HCT116 (cell line): ENCODE measurements around the gene IZUMO4. TPM values are rescaled to one million over a fixed set of nuclear protein-coding genes. Genes with fewer than 3 reads are reported as not detected.

ENCODE experiments used
- ATAC-seq: fragments of 200-7000 bp; cut with Tn5 transposase; 2 replicates; pipeline ENCODE4 v1.9.1; 2020; ENCODE audit warnings: mild to moderate bottlenecking, moderate library complexity
- BruUV-seq: library from RNA; stranded (reverse); fragments of 400-500 nt; replicated peaks from 2 replicates; lab custom pipeline; 2021; lab: Mats Ljungman, UMichigan
- CTCF ChIA-PET: fragments of 300-600 bp; sonication (Branson Sonifier 250); formaldehyde crosslinking; loops from one replicate; lab custom pipeline; 2021; ENCODE audit warnings: antibody characterized with exemption; lab: Charles Lee
- POLR2A ChIA-PET: fragments of 300-600, 350-600 bp; sonication (Branson Sonifier 250); formaldehyde crosslinking; loops from one replicate; lab custom pipeline; 2021; ENCODE audit warnings: antibody characterized with exemption; lab: Charles Lee
- RAD21 ChIA-PET, 2 experiments: fragments of 300-600 bp; sonication (Branson Sonifier 250); formaldehyde crosslinking; loops; one replicate each; lab custom pipeline; 2023; ENCODE audit warnings: low total read pairs in 2 of 2; ENCODE audit not compliant: uncharacterized antibody in 2 of 2, unreplicated experiment in 2 of 2, low non-redundant PET in 1 of 2; lab: Charles Lee
- DNase-seq: peaks from one replicate; pipeline ENCODE4 v3.0.0-alpha.2; 2010; ENCODE audit warnings: low read depth, low spot score
- H2AFZ ChIP-seq: fragments of 200-600 bp; shearing (Covaris generic), sonication (generic); 2 replicates; pipeline ENCODE4 v1.6.1; 2017; ENCODE audit warnings: low read depth, mixed run types, mixed read lengths, antibody characterized with exemption, low read length; ENCODE audit not compliant: poor library complexity, severe bottlenecking
- H3K27ac ChIP-seq: 2 replicates; pipeline ENCODE4 v1.5.1; 2012; ENCODE audit warnings: low read depth, low read length
- H3K27me3 ChIP-seq: fragments of 200-600 bp; sonication (generic); 2 replicates; pipeline ENCODE4 v1.6.1; 2016; ENCODE audit warnings: mixed run types, low read length, mixed read lengths; ENCODE audit not compliant: insufficient read depth
- H3K36me3 ChIP-seq, 2 experiments: fragments of 200-500 bp in 1 of 2; fragments of 200-600 bp in 1 of 2; sonication (Bioruptor generic) in 1 of 2; sonication (generic) in 1 of 2; 2 replicates each; pipeline versions ENCODE4 v1.5.1 to v1.6.1; 2014 to 2016; ENCODE audit warnings: low read length in 2 of 2, inconsistent platforms in 1 of 2, mixed read lengths in 1 of 2, mixed run types in 1 of 2; ENCODE audit not compliant: insufficient read depth in 2 of 2, control insufficient read depth in 1 of 2
- H3K4me1 ChIP-seq, 2 experiments: fragments of 200-600 bp in 1 of 2; sonication (generic) in 1 of 2; 2 replicates each; pipeline versions ENCODE4 v1.5.1 to v1.6.1; 2012 to 2017; ENCODE audit warnings: low read length in 2 of 2, inconsistent platforms in 1 of 2, mild to moderate bottlenecking in 1 of 2, mixed read lengths in 1 of 2, mixed run types in 1 of 2, moderate library complexity in 1 of 2; ENCODE audit not compliant: insufficient read depth in 2 of 2, control insufficient read depth in 1 of 2
- H3K4me2 ChIP-seq: fragments of 200-600 bp; sonication (generic); 2 replicates; pipeline ENCODE4 v1.6.1; 2017; ENCODE audit warnings: mixed run types, low read length, mixed read lengths
- H3K4me3 ChIP-seq, 2 experiments: fragments of 200-600 bp in 1 of 2; sonication (generic) in 1 of 2; replicated peaks in 1 of 2; 2 replicates each; pipeline ENCODE4 v1.5.1; 2011 to 2016; ENCODE audit warnings: low read length in 2 of 2, control low read depth in 1 of 2, low read depth in 1 of 2, mild to moderate bottlenecking in 1 of 2, mixed read lengths in 1 of 2, mixed run types in 1 of 2
- H3K79me2 ChIP-seq: fragments of 200-600 bp; sonication (generic); 2 replicates; pipeline ENCODE4 v1.6.1; 2017; ENCODE audit warnings: mild to moderate bottlenecking, mixed run types, low read length, moderate library complexity, mixed read lengths; ENCODE audit not compliant: insufficient read depth
- H3K9ac ChIP-seq: fragments of 200-600 bp; sonication (generic); 2 replicates; pipeline ENCODE4 v1.6.1; 2016; ENCODE audit warnings: low read length, mixed read lengths
- H3K9me2 ChIP-seq: fragments of 200-600 bp; sonication (generic), shearing (Covaris generic); 2 replicates; pipeline ENCODE4 v1.6.1; 2017; ENCODE audit warnings: mixed run types, mild to moderate bottlenecking, moderate library complexity; ENCODE audit not compliant: insufficient read depth
- H3K9me3 ChIP-seq, 2 experiments: fragments of 200-500 bp in 1 of 2; fragments of 200-600 bp in 1 of 2; sonication (Bioruptor generic) in 1 of 2; sonication (generic) in 1 of 2; 2 replicates each; pipeline ENCODE4 v1.6.1; 2014 to 2017; ENCODE audit warnings: low read length in 2 of 2, mixed read lengths in 2 of 2, inconsistent platforms in 1 of 2, low read depth in 1 of 2, mild to moderate bottlenecking in 1 of 2, mixed run types in 1 of 2, moderate library complexity in 1 of 2; ENCODE audit not compliant: control insufficient read depth in 1 of 2, insufficient read depth in 1 of 2
- H4K20me1 ChIP-seq: fragments of 200-600 bp; sonication (generic), shearing (Covaris generic); 2 replicates; pipeline ENCODE4 v1.6.1; 2017; ENCODE audit warnings: mixed run types, mild to moderate bottlenecking, moderate library complexity; ENCODE audit not compliant: insufficient read depth
- CBX3 ChIP-seq: IDR thresholded peaks from 2 replicates; pipeline ENCODE4 v1.6.1; 2012; ENCODE audit warnings: low read depth
- CEBPB ChIP-seq: IDR thresholded peaks from 2 replicates; pipeline ENCODE4 v1.6.1; 2012; ENCODE audit warnings: low read depth
- EZH2 ChIP-seq: fragments of 200-600 bp; sonication (generic); IDR thresholded peaks from 2 replicates; pipeline ENCODE4 v1.6.1; 2017; ENCODE audit warnings: antibody characterized with exemption, mixed run types
- POLR2A ChIP-seq: IDR thresholded peaks from 2 replicates; pipeline ENCODE4 v1.7.0; 2011; ENCODE audit warnings: borderline replicate concordance; ENCODE audit not compliant: insufficient read depth, insufficient read length; ENCODE audit errors: extremely low read depth
- RAD21 ChIP-seq: IDR thresholded peaks from 2 replicates; pipeline ENCODE4 v1.6.1; 2012; ENCODE audit warnings: low read depth, mild to moderate bottlenecking
- YY1 ChIP-seq: IDR thresholded peaks from 2 replicates; pipeline ENCODE4 v1.6.1; 2011; ENCODE audit warnings: low read length, low read depth, moderate library complexity, mild to moderate bottlenecking; ENCODE audit not compliant: insufficient replicate concordance; ENCODE audit errors: extremely low read depth
- ZFX ChIP-seq: fragments of 450-650 bp; IDR thresholded peaks from 2 replicates; pipeline ENCODE4 v1.6.1; 2017
- ZNF274 ChIP-seq: fragments of 200-500 bp; sonication (Bioruptor generic); IDR thresholded peaks from 2 replicates; pipeline ENCODE4 v1.6.1; 2014; ENCODE audit warnings: mild to moderate bottlenecking, low read depth, low read length, inconsistent platforms
- intact Hi-C: fragments of 100-400 bp; cut with micrococcal nuclease; formaldehyde crosslinking; loops from 2 replicates; pipeline ENCODE4 v1.10.0; 2022
- total RNA-seq: library from RNA; stranded (reverse); gene quantifications from one replicate; pipeline ENCODE4 v1.2.1, GENCODE V29; 2021; ENCODE audit not compliant: unreplicated experiment
- TF ChIP-seq, protein P1 (sequence below): IDR thresholded peaks from 2 replicates; pipeline ENCODE4 v1.6.1; 2012; ENCODE audit warnings: low read depth
- TF ChIP-seq, protein P2 (sequence below): IDR thresholded peaks from 2 replicates; pipeline ENCODE4 v1.6.1; 2012
- TF ChIP-seq, protein P3 (sequence below): IDR thresholded peaks from 2 replicates; pipeline ENCODE4 v1.6.1; 2012

The IZUMO4 gene
- total RNA-seq, 1 experiment from 2014 or later = 6.1 TPM

DNA sequence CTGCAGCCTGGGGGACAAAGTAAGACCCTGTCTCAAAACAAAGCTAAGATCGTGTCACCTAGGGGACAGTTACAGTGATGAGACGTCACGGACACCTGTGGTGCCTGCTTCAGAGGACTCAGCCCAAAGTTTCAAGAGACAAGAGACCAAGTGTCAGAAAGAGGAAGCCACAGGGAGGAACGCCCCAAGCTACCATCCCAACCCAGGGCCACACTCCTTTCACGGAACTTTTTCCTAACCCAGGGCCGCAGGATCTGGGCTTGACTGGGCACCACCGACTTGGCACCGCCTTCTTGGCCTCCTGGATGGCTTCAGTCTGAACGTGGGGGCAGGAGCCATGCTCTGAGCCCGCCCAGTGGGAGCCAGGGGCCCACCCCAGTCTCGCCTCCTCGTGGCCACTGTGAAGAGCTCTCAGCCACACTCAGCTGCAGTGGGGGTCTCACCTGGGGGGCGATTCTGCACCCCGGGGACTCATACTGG is 9.1 kb upstream of the IZUMO4 start:
- no peaks in the 10 kb centered on the region for H3K9me2 ChIP-seq
- TF ChIP-seq ZFX = no peak
- TF ChIP-seq RAD21 = no peak
- no peak for TF ChIP-seq ZNF274
- TF ChIP-seq, protein P1, sequence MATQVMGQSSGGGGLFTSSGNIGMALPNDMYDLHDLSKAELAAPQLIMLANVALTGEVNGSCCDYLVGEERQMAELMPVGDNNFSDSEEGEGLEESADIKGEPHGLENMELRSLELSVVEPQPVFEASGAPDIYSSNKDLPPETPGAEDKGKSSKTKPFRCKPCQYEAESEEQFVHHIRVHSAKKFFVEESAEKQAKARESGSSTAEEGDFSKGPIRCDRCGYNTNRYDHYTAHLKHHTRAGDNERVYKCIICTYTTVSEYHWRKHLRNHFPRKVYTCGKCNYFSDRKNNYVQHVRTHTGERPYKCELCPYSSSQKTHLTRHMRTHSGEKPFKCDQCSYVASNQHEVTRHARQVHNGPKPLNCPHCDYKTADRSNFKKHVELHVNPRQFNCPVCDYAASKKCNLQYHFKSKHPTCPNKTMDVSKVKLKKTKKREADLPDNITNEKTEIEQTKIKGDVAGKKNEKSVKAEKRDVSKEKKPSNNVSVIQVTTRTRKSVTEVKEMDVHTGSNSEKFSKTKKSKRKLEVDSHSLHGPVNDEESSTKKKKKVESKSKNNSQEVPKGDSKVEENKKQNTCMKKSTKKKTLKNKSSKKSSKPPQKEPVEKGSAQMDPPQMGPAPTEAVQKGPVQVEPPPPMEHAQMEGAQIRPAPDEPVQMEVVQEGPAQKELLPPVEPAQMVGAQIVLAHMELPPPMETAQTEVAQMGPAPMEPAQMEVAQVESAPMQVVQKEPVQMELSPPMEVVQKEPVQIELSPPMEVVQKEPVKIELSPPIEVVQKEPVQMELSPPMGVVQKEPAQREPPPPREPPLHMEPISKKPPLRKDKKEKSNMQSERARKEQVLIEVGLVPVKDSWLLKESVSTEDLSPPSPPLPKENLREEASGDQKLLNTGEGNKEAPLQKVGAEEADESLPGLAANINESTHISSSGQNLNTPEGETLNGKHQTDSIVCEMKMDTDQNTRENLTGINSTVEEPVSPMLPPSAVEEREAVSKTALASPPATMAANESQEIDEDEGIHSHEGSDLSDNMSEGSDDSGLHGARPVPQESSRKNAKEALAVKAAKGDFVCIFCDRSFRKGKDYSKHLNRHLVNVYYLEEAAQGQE = no peak
- TF ChIP-seq EZH2 = no peak
- TF ChIP-seq, protein P2, sequence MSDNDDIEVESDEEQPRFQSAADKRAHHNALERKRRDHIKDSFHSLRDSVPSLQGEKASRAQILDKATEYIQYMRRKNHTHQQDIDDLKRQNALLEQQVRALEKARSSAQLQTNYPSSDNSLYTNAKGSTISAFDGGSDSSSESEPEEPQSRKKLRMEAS = no peak
- TF ChIP-seq, protein P3, sequence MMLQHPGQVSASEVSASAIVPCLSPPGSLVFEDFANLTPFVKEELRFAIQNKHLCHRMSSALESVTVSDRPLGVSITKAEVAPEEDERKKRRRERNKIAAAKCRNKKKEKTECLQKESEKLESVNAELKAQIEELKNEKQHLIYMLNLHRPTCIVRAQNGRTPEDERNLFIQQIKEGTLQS = no peak
- no peak for TF ChIP-seq CBX3
- no peak for TF ChIP-seq YY1
- no peak for TF ChIP-seq CEBPB
- no peak for TF ChIP-seq POLR2A
- ChIA-PET CTCF (no interaction called here), POLR2A (no interaction called here), RAD21 (no interaction called here)
- peaks cover 36 to 54% of the 10 kb centered on the region in 2 experiments for H3K4me1 ChIP-seq
- BruUV-seq = no TSS peak
- ATAC-seq = peak; percentile 28
- no peaks in the 10 kb centered on the region; a peak in 1 of 4 replicates for H3K36me3 ChIP-seq
- H3K27me3 ChIP-seq = no peaks in the 10 kb centered on the region
- H3K27ac ChIP-seq = peak overlapping the region; percentile 67; the same call in 1 of the 2 replicates
- H3K9ac ChIP-seq = peak overlapping the region; percentile 37
- no peaks in the 10 kb centered on the region for H4K20me1 ChIP-seq
- no peaks in the 10 kb centered on the region for H3K9me3 ChIP-seq
- DNase-seq = no peak
- H3K79me2 ChIP-seq = peaks cover 11% of the 10 kb centered on the region
- no peak overlapping the region; a peak in 1 of 4 replicates for H3K4me3 ChIP-seq
- peak overlapping the region; percentile 52 for H3K4me2 ChIP-seq
- H2AFZ ChIP-seq = no peak overlapping the region
- intact Hi-C loops = no loop called here
